EH (cell line): Measurements from ENCODE around the gene TRMT44.

Source experiments
- DNase-seq: peaks from one replicate; pipeline ENCODE4 v3.0.0-alpha.2; 2015; ENCODE audit warnings: low read depth

TRMT44 gene

GRCh38 chr4:8434251-8435073 lies 6.1 kb upstream of the TRMT44 start:
- DNase-seq, result no peak

- no peak for DNase-seq
Measured at GRCh38 chr4:8435656-8436121, 4.9 kb upstream of the TRMT44 start.

DNA sequence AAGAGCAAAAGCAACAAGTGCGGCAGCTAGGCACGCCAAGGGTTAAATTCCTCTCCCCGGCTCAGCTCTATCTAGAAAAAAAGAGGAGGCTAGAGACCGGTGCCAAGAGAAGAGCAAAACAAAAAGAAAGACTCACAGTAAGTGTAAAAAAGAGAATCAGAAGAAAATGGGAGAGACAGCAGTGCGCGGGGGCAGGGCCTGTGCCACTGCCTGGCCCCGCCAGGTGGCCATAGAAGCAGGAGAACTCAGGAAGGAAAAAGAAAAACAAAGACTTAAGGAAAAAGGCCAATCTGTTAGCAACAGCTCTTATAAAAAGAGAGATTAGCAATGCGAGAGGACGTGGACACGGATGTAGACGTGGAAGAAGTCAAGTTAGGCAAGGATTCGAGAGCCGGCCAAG lies 3.3 kb upstream of the TRMT44 start:
- DNase-seq, result no peak

- no peak for DNase-seq
Measured at GRCh38 chr4:8438743-8439142, 1.8 kb upstream of the TRMT44 start.

DNA sequence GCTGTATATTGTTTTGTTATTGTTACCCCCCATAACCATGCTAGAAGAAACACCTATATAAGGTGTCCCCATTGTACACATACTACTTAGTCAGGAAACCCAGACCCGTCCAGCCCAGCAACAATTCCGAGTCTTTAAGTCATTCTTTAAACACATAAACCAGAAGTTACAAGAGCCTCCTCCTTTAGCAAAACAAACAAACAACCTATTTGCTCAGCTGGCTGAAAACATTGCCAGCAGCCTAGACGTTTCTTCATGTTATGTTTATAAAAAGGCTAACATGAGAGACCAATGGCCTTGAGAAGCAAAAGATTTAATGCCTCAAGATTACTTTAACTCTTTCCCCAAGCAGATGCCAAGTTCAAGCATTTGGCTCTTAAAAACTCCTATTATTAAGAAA lies 1.4 kb upstream of the TRMT44 start:
- no peak for DNase-seq

DNA sequence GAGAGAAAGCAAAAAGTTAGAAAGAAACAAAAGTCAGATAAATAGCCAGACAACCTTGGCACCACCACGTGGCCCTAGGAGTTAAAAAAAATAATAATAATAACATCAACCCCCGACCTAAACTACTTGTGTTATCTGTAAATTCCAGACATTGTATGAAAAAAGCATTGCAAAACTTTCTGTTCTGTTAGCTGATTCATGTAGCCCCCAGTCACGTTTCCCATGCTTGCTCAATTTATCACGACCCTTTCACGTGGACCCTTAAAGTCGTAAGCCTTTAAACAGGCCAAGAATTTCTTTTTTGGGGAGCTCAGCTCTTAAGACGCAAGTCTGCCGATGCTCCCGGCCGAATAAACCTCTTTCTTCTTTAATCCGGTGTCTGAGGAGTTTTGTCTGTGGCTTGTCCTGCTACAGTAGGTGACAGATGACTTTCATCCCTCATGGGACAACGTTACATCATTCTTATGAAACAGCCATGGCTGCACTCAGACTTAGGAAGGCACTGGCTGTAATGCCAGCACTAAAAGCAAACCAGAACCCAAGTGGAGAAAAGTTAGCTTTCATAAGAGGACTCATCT lies 574 bp upstream of the TRMT44 start:
- DNase-seq, result no peak

- no peak for DNase-seq
Measured at GRCh38 chr4:8441499-8442091, 1.0 kb downstream of the TRMT44 start.

DNA sequence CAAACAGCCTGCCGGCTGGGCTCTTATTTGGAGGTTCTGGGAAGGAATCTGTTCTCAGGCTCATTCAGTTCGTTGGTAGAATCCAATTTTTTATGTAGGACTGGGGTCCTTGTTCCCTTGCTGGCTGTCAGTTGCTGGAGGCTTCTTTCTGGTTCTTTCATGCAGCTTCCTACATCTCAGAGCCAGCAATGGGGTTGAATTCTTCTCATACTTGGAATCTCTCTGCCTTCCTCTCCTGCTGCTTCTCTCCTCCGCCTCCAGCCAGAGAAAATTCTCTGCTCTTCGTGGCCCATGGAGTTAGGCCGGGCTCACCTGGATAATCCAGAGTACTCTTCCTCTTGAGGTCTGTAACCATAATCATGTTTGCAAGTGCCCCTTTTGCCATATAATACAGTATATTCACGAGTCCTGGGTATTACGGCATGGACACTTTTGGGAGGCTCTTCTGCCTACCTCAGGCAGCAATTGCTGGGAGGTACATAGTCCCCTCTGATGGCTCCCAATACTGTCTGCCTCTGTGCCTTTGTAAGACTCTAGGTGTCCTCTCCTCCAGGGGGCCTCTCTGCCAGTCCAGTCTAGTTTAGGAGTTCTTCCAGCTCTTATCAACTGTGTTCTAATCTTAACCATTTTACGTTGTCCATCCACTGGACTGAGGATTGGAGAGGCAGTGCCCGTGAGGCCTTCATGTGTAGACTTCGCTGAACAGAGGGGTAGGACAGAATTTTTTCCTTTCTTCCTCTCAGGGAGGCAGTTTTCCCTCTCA lies 2.2 kb downstream of the TRMT44 start:
- DNase-seq, result peak; percentile 11

- DNase-seq, result no peak
Measured at GRCh38 chr4:8443801-8444200, 3.2 kb downstream of the TRMT44 start.

- no peak for DNase-seq
Measured at GRCh38 chr4:8446122-8446521, 5.5 kb downstream of the TRMT44 start.

GRCh38 chr4:8451440-8452182 lies 11.0 kb downstream of the TRMT44 start:
- no peak for DNase-seq

GRCh38 chr4:8453957-8454356 lies 13.4 kb downstream of the TRMT44 start:
- no peak for DNase-seq

- no peak for DNase-seq
Measured at GRCh38 chr4:8457646-8458252, 17.2 kb downstream of the TRMT44 start.

- peak; percentile 50 for DNase-seq
Measured at GRCh38 chr4:8459867-8460445, 19.4 kb downstream of the TRMT44 start.

GRCh38 chr4:8461086-8461485 lies 20.5 kb downstream of the TRMT44 start:
- DNase-seq, result peak; percentile 13

GRCh38 chr4:8461616-8462015 lies 21.0 kb downstream of the TRMT44 start:
- no peak for DNase-seq

GRCh38 chr4:8463811-8464210 lies 23.2 kb downstream of the TRMT44 start:
- no peak for DNase-seq

DNA sequence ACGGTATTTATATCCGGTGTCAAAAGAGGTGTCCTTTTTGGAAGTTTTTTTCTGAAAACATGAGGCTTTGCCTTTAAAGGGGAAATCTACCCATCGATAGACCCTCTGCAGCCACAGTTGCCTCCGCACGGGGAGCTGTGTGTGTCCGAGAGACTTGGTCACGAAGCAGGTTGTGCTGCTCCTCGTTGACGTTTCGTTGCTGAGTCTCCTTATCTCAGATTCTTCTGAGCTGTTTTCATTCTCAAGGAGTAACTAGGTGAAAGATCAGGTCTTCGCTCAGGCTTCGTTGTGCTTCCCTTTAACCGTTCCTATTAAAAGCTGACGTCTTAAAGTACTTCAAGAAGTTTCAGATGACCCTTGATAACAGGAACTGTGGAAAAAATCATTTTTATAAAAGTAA lies 23.8 kb downstream of the TRMT44 start:
- no peak for DNase-seq

DNA sequence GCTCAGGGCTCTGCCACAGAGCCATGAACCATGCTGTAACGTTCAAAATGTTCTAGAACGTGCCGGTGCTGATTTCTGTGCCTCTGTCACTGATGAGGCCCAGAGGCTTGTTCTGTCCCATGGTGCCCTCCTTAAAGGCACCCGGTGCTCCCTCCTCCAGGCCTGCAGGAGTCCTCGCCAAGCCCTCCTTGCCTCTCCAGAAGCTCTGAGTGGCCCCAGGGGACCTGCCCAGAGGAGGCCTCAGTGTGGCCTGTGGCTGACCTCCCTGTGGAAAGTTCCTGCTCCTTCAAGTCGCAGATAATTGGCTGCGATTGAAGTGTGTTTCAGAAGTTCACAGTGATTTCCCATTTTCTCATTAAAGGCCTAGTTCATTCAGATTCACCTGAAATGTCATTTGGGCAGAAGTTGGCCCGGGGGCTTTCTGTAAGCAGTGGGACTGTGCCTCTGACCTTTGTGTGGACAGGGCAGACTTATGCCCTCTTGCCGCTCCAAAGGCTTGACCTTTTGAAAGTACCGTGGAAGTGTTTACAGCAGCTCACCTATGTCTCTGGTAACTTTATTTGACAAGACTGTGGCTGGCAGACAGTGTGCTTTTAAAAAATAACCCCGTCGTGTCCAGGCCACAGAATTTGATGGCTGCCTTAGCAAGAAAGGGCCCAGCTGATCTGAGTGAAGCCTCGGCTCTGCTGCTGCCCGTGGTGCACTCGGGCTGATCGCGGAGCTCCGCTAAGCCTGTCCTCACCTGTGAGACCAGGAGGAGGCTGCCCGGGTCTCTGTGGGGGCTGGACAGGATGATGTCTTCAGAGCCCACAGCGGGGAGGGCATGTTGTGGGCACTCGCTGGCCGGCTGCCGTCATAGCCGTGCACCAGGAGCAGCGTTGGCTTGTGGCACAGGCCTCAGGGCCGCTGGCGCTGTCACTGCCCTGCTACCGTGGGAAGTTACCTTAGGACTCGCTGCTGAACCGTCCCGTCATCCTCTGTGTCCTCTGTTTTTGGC lies 25.3 kb downstream of the TRMT44 start:
- DNase-seq, result no peak

DNA sequence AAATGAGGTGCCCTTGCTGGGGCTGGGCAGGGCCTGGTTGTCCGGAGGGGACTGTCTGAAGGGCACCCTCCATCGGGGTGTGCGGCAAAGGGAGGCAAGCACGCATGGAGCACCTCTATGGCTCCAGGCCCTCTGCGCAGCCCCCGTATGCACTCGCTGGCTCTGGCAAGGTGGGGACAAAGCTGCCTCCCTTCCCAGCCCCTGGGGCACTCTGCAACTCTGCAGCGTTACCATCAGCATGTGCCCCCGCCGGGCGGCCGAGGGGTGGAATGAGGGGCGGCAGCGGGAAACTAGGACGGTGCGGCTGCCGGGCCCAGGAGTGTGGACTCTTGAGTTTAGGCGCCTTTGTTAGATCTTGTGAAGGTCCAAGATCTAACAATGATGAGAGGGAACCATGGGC lies 26.4 kb downstream of the TRMT44 start:
- no peak for DNase-seq
